HG03060 (cell line): ENCODE data around the gene PFKFB2.

Experiments used
- ATAC-seq: cut with Tn5 transposase; IDR thresholded peaks from one replicate; pipeline ENCODE4 v1.9.1; 2021; ENCODE audit warnings: low read depth, moderate number of reproducible peaks; ENCODE audit not compliant: unreplicated experiment

Gene PFKFB2

GRCh38 chr1:207084701-207085180, 31.7 kb downstream of the PFKFB2 start:
- ATAC-seq = no peak

DNA sequence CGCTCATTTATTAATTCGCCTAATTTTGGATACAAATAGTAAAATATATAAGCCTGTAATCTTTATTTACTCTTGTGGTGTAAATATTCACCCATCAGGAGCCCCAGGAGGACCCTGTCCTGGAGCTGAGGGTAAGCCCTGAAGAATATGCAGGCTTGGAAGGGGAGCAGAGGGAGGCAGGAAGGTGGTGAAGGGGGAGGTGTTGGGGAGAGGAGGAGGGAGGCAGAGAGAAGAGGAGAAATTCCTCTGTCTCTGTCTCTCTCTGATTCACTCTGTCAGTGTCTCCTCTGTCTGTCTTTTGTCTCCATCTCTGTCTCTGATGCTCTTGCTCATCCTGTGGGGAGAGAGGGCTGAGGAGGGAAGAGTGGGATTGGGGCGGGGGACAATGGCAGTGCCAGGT, 32.8 kb downstream of the PFKFB2 start:
- ATAC-seq = no peak

- no peak for ATAC-seq
Observed at GRCh38 chr1:207088161-207088560, 35.1 kb downstream of the PFKFB2 start.

DNA sequence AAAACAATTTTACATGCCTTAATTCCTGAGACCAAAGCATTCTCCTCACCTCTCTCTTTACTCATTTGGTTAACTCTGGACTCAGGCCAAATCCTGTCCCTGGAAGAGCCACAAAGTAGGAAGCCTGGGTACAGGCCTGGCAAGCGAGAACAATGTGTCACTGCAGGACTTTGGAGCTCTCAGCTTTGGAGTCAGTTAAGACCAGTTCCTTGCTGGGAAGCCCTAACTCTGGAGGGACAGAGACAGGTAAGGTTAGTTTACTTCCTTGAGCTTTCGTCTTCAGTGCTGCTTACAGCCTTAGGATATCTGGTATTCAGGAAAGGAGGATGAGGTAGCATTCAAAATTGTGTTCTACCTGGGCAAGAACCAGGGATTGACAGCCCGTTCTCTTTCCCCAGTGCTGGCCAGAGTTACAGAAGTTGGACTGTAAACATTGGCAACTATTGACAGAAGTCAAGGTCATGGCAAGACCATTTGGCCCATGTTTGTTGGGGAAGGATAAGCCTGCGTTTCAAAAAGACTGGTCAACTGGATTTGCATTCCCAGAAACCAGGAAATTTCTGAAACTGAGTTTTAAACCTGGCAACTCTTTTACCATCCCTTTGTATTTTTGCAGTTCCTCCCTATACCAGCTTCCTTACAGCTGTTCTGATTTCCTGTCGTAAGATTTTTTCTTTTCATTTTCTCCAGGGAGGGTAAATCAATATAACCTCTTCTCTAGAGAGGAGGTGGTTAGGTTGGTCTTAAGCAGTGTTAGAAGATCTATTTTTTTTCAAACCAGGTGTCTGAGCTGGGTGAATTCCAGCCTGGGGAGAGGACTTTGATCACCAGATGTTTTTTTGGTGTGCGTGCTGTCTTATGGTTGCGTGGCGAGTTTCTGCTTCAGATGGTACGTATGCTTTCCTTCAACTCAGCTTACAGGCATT, 35.9 kb downstream of the PFKFB2 start, which contains the start of gene C4BPB:
C4BPB (plus strand) TSS at position 160 of the 926 bp plus-strand sequence; CDS start at position 832, 672 bp downstream.
- ATAC-seq = no peak

DNA sequence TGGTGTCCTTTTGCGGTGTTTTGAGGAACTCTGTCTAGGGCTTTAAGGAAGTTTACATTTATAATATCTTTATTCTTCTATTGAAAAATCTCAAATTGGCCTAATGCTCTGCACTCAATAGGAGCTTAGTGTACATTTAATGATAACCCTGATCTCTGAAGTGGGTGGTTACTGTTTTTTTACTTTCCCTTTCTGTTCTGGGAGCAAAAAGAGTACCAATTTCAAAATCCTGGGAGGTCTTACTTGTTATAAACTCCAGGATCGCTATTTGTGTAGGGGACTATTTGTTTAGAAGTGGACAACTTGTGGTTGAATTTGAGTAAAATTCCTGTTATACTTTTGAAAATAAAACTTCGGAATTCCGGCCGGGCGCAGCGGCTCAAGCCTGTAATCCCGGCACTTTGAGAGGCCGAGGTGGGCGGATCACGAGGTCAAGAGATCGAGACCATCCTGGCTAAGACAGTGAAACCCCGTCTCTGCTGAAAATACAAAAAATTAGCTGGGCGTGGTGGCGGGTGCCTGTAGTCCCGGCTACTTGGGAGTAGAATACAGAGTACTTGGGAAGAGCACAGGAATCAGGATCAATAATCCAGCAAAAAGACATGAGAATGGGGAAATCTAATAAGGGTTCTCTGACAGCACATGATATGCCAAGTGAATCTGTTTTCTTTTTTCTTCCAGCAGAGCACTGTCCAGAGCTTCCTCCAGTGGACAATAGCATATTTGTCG, 36.7 kb downstream of the PFKFB2 start:
- ATAC-seq = no peak

DNA sequence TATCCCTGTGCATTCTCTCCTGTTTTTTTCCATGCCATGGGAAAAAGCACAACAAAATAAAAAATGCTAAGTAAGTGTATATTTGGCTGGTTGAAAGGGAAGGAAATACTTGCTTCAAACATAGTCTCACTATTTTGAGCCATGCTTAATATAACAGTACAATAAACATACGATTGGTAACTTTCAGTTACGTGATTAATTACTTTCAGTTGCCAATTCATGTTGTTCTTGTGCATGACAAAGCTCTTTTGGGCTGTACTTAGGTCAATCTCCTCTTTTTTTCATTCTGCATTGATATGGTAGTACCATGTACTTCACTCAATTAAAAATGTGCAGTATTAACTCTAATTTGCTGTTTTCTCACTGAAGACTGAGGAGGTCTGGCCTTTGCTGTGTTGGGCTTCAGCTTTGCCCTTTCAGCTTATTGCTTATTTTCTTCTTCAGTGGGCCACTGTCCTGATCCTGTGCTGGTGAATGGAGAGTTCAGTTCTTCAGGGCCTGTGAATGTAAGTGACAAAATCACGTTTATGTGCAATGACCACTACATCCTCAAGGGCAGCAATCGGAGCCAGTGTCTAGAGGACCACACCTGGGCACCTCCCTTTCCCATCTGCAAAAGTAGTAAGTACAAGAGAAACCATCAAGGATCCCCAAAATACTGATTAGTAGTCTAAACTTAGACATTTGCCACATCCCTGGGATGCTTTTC, 38.3 kb downstream of the PFKFB2 start:
- ATAC-seq = no peak

- ATAC-seq = no peak
Observed at GRCh38 chr1:207093944-207094343, 40.9 kb downstream of the PFKFB2 start.

GRCh38 chr1:207097871-207098324, 44.8 kb downstream of the PFKFB2 start:
- ATAC-seq = no peak

DNA sequence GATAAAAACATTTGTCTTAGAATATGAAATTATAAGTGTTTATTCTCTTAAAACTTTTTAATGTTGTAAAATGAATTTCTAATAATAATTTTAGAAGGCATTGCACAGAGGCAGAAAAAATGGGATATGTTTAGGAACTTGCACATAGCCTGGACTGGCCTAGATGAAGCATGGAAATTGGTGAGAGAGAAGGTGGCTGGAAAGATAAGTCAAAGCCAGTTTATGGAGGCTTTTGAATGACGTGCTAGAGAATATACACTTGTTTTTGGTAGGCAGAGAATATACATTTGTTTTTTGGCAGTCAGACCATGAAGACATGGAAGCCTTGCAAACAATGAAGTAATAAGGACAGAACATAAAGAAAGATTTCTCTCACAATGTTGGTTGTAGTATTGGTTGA, 48.6 kb downstream of the PFKFB2 start:
- no peak for ATAC-seq

GRCh38 chr1:207102146-207102545, 49.1 kb downstream of the PFKFB2 start:
- no peak for ATAC-seq

DNA sequence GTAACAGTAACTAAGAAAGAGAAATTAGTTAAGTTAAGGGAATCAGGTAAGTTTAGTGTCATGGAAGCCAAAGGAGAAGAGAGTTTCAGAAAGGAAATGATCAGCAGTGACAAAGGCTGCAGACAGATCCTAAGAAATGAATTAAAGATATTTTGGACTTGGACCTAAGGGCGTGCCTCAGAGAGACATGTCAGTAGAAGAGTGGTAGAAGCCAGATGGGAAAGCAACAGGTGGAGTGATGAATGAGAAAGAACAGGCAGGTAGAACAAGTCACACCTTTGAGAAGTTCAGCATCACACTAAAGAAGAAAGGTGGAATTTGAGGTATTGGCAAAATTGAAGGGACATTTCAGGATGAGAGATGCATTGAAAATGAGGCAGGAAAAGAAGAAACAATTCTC, 49.6 kb downstream of the PFKFB2 start:
- ATAC-seq = no peak

- ATAC-seq = no peak
Observed at GRCh38 chr1:207103892-207104373, 50.9 kb downstream of the PFKFB2 start, which contains the start of gene C4BPA. Gene C4BPA, plus strand, starts transcription at chr1:207104233. Its CDS starts 8,793 bp downstream, at chr1:207113026.

GRCh38 chr1:207109004-207109403, 55.9 kb downstream of the PFKFB2 start:
- no peak for ATAC-seq

DNA sequence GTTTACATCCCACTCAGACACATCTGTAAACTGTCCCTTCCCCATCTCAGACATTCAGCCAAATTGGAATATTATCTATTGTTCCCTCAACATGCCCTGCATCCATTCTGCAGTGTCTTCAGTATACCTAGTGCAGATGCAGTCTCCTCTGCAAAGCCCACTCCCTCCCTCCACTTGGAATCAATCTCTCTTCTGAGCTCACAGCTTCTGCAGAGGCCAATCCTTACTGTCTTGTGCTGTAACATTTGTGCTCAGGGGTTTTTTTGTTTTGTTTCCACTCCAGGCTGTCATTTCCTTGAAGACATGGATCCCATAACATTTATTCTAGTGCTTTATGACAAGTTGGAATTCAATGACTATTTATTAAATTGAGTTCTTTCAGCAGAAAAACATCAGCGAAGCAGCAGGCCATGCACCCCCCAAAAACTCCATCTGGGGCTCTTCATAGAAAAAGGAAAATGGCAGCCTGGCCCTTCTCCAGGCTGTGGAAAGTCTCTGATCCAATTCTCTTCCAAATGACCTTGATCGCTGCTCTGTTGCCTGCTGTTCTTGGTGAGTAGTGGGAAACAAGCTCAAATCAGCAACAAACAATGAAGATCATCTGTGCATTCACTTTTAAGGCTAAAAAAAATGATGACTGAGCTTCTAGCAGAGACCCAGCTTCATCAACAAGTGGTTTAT, 59.7 kb downstream of the PFKFB2 start:
- no peak for ATAC-seq

- no peak for ATAC-seq
Observed at GRCh38 chr1:207115269-207115668, 62.2 kb downstream of the PFKFB2 start.

GRCh38 chr1:207124389-207124788, 71.3 kb downstream of the PFKFB2 start:
- no peak for ATAC-seq

DNA sequence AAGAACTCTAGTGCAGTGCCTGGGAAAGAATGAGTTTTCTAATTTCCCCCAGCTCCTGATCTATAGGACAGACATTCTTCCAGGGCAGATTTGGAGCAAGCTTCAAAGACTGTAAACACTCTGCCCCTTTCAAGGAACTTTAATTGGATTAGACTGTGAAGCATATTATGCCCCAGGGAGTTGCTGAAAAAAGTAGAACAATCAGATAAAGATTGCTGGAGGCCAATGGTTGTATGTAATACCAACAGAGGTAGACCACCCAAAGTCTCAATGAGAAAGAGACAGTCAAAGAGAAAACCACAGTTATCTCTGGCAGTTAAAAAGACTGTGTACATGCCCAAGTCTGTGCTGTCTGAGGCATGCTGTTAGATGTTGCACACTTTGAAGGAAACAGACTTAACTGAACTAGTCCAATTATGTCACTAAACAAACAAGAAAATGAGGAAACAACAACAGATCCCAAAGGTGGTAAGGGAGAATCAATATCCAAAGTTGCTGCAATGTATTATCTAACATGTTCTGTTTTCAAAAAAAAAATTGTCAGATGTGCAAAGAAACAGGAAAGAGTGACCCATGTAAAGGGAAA, 75.4 kb downstream of the PFKFB2 start:
- no peak for ATAC-seq

DNA sequence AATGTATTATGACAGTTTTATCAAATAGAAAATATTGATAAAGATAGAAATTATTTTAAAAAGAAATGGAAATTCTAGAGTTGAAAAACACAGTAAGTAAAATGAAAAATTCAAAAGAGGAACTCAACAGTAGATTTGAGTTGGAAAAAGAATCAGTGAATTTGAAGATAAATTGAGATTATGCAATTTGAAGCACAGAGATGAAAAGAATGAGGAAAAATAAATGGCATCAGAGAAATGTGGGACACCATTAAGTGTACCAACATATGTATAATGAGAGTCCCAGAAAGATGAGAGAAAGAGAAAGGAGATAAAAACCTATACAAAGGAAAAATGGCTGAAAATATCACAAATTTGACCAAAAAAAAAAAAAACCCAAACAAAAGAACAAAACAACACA, 76.0 kb downstream of the PFKFB2 start:
- no peak for ATAC-seq
